ENCODE results near the gene GNG7.

DNA sequence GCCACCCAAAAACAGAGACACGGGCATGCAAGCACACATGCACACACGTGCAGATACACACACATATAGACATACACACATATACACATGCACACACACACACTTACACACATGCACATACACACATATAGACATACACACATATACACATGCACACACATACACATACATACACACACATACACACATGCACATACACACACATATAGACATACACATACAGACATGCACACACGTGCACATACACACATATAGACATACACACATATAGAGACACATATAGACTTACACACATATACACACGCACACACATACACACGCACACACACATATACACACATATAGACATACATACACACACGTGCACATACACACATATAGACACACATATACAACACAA lies 134.5 kb downstream of the GNG7 start:
- TF ChIP-seq CTCF (IDR thresholded peaks at IDR 0.05) (no peak), POLR2A (IDR thresholded peaks at IDR 0.05) (no peak)

All from adrenal gland (tissue), 5 donors.